Thyroid gland (tissue), 4 donors: ENCODE measurements around the gene ESYT2. TPM values are rescaled to one million over a fixed set of nuclear protein-coding genes. Genes with fewer than 3 reads are reported as not detected.

ENCODE experiments used
- DNase-seq, 2 donors: peaks; one replicate each; pipeline ENCODE4 v3.0.0-alpha.2; 2019
- H3K27ac ChIP-seq, 3 donors: fragments of 200-600 bp; sonication (generic); 1 replicate in 2 of 3; 2 replicates in 1 of 3; pipeline ENCODE4 v1.5.1; 2016 to 2019; ENCODE audit warnings: mild to moderate bottlenecking in 1 of 3, moderate library complexity in 1 of 3
- H3K27me3 ChIP-seq: fragments of 200-600 bp; sonication (generic); one replicate; pipeline ENCODE4 v1.5.1; 2019
- H3K36me3 ChIP-seq, 2 donors: fragments of 200-600 bp; sonication (generic); one replicate each; pipeline ENCODE4 v1.5.1; 2016 to 2019
- H3K4me1 ChIP-seq, 2 donors: fragments of 200-600 bp; sonication (generic); one replicate each; pipeline ENCODE4 v1.5.1; 2017 to 2019
- H3K4me3 ChIP-seq, 3 donors: fragments of 200-600 bp; sonication (generic); replicated peaks in 1 of 3; 1 replicate in 2 of 3; 2 replicates in 1 of 3; pipeline ENCODE4 v1.5.1; 2016; ENCODE audit warnings: mild to moderate bottlenecking in 1 of 3
- H3K9me3 ChIP-seq: fragments of 200-600 bp; sonication (generic); one replicate; pipeline ENCODE4 v1.5.1; 2017
- CTCF ChIP-seq, 6 experiments: fragments of 200-600 bp in 3 of 6; fragments of 450-650 bp in 3 of 6; sonication (generic) in 3 of 6; IDR thresholded peaks; one replicate each; pipeline ENCODE4 v1.5.1; 2016 to 2019; ENCODE audit warnings: antibody characterized with exemption in 6 of 6, mild to moderate bottlenecking in 2 of 6, inconsistent platforms in 1 of 6, moderate library complexity in 1 of 6
- POLR2A ChIP-seq, 2 donors: fragments of 450-650 bp; IDR thresholded peaks; one replicate each; pipeline ENCODE4 v1.6.1; 2017; ENCODE audit warnings: antibody characterized with exemption in 2 of 2, mild to moderate bottlenecking in 2 of 2, moderate library complexity in 1 of 2
- WGBS, 2 donors: methylation state at CpG; one replicate each; pipeline ENCODE4 v1.1.5; 2017; 5-methylcytosine and 5-hydroxymethylcytosine counted together
- intact Hi-C: fragments of 100-400 bp; cut with DNase I; formaldehyde crosslinking; loops from one replicate; pipeline ENCODE4 v1.15.1; 2023
- total RNA-seq, 4 donors: library from RNA; depleted of rRNA; stranded (reverse); fragments of >200 nt; gene quantifications; one replicate each; pipeline ENCODE4 v1.2.3, GENCODE V29; 2016

ESYT2 gene
- total RNA-seq, 4 donors from 2014 or later = 102 to 123 (median 116) TPM

- intact Hi-C loops = no loop called here
- Histone ChIP-seq H3K27ac (no peak overlapping the region), H3K4me1 (peaks cover 19 to 36% of the 10 kb centered on the region in 2 donors), H3K36me3 (no peaks in the 10 kb centered on the region), H3K9me3 (no peaks in the 10 kb centered on the region), H3K27me3 (no peaks in the 10 kb centered on the region), H3K4me3 (no peak overlapping the region)
- TF ChIP-seq POLR2A (IDR thresholded peaks at IDR 0.05) (no peak), CTCF (IDR thresholded peaks at IDR 0.05) (no peak)
- 94 to 100% methylated on average over 1 of the region's 1 CpG for WGBS, 2 donors
- DNase-seq = no peak
Observed at GRCh38 chr7:158860394-158860793, 31.1 kb upstream of the ESYT2 start.

- Histone ChIP-seq H3K4me3 (no peak overlapping the region), H3K4me1 (peaks cover 11 to 28% of the 10 kb centered on the region in 2 donors), H3K9me3 (no peaks in the 10 kb centered on the region), H3K27ac (peak overlapping the region; percentile 3 to 65 (median 60)), H3K27me3 (no peaks in the 10 kb centered on the region), H3K36me3 (no peaks in the 10 kb centered on the region)
- TF ChIP-seq POLR2A (IDR thresholded peaks at IDR 0.05) (no peak), CTCF (IDR thresholded peaks at IDR 0.05) (no peak)
- DNase-seq = no peak
- 77 to 81% methylated on average over 5 of the region's 5 CpGs for WGBS, 2 donors
- intact Hi-C loops = no loop called here
Observed at GRCh38 chr7:158858592-158859503, 29.5 kb upstream of the ESYT2 start.

GRCh38 chr7:158856883-158857668, 27.8 kb upstream of the ESYT2 start:
- H3K36me3 ChIP-seq = no peaks in the 10 kb centered on the region
- no peaks in the 10 kb centered on the region for H3K9me3 ChIP-seq
- 9 to 14% methylated on average over 16 to 19 of the region's 31 CpGs for WGBS, 2 donors
- H3K4me1 ChIP-seq = peaks cover 7 to 24% of the 10 kb centered on the region in 2 donors
- peak overlapping the region; percentile 36 to 96 (median 94) for H3K4me3 ChIP-seq
- no peaks in the 10 kb centered on the region for H3K27me3 ChIP-seq
- no peak for TF ChIP-seq CTCF (IDR thresholded peaks at IDR 0.05)
- no peak for TF ChIP-seq POLR2A (IDR thresholded peaks at IDR 0.05)
- intact Hi-C loops = no loop called here
- peak overlapping the region; percentile 28 to 86 (median 61) for H3K27ac ChIP-seq
- DNase-seq = no peak

GRCh38 chr7:158854681-158855081, 25.4 kb upstream of the ESYT2 start:
- DNase-seq = no peak
- intact Hi-C loops = no loop called here
- no peak for TF ChIP-seq CTCF (IDR thresholded peaks at IDR 0.05)
- no peak for TF ChIP-seq POLR2A (IDR thresholded peaks at IDR 0.05)
- Histone ChIP-seq H3K4me3 (no peak overlapping the region), H3K36me3 (no peaks in the 10 kb centered on the region), H3K9me3 (no peaks in the 10 kb centered on the region), H3K27ac (no peak overlapping the region), H3K27me3 (no peaks in the 10 kb centered on the region), H3K4me1 (peaks cover 7 to 24% of the 10 kb centered on the region in 2 donors)
- 78 to 84% methylated on average over 7 of the region's 7 CpGs for WGBS, 2 donors
